ENCODE data around the gene ZNF81. TPM values are rescaled to one million over a fixed set of nuclear protein-coding genes. Genes with fewer than 3 reads are reported as not detected.

The ZNF81 gene
- total and polyA plus RNA-seq, 8 donors, result 1.5 to 5.8 (median 2.7) TPM

GRCh38 chrX:47808904-47809788, 27.6 kb upstream of the ZNF81 start:
- WGBS, 2 donors, result 53 to 74% methylated on average over 9 of the region's 9 CpGs

GRCh38 chrX:47814851-47815250, 21.9 kb upstream of the ZNF81 start:
- WGBS, 2 donors, result 67 to 95% methylated on average over 1 of the region's 1 CpG
- no peaks in the 10 kb centered on the region for H3K4me1 ChIP-seq
- DNase-seq (no peak), ATAC-seq (no peak), FAIRE-seq (no peak)
- H3K36me3 ChIP-seq, result no peaks in the 10 kb centered on the region
- H3K27me3 ChIP-seq, result peaks cover 0 to 5% (median 0%) of the 10 kb centered on the region in 4 donors
- H3K4me3 ChIP-seq, result no peak overlapping the region
- H3K9me3 ChIP-seq, result no peaks in the 10 kb centered on the region
- intact Hi-C loops (cut with DNase I), result no loop called here
- H3K27ac ChIP-seq, result no peak overlapping the region
- no peak for TF ChIP-seq CTCF (IDR thresholded peaks at IDR 0.05)

More at GRCh38 chrX:47808904-47809788, 27.6 kb upstream of the ZNF81 start:
- no peak for FAIRE-seq
- Histone ChIP-seq H3K4me1 (no peaks in the 10 kb centered on the region), H3K27me3 (peaks cover 0 to 5% (median 0%) of the 10 kb centered on the region in 4 donors), H3K4me3 (no peak overlapping the region), H3K9me3 (no peaks in the 10 kb centered on the region), H3K36me3 (no peaks in the 10 kb centered on the region), H3K27ac (no peak overlapping the region)
- intact Hi-C loops (cut with DNase I), result no loop called here
- DNase-seq, result no peak
- no peak for ATAC-seq
- no peak for TF ChIP-seq CTCF (IDR thresholded peaks at IDR 0.05)

- ATAC-seq (peak in 1 of 4 donors; percentile 59), FAIRE-seq (no peak), DNase-seq (no peak)
- Histone ChIP-seq H3K4me3 (no peak overlapping the region), H3K9me3 (no peaks in the 10 kb centered on the region), H3K4me1 (no peaks in the 10 kb centered on the region), H3K27ac (no peak overlapping the region), H3K36me3 (no peaks in the 10 kb centered on the region), H3K27me3 (peaks cover 0 to 5% (median 0%) of the 10 kb centered on the region in 4 donors)
- no peak for TF ChIP-seq CTCF (IDR thresholded peaks at IDR 0.05)
- intact Hi-C loops (cut with DNase I), result no loop called here
- 41 to 59% methylated on average over 4 of the region's 4 CpGs for WGBS, 2 donors
Observed at GRCh38 chrX:47815901-47816845, 20.5 kb upstream of the ZNF81 start.

- Histone ChIP-seq H3K4me1 (no peaks in the 10 kb centered on the region), H3K36me3 (no peaks in the 10 kb centered on the region), H3K27me3 (peaks cover 0 to 5% (median 0%) of the 10 kb centered on the region in 4 donors), H3K4me3 (no peak overlapping the region), H3K27ac (no peak overlapping the region), H3K9me3 (no peaks in the 10 kb centered on the region)
- no peak for TF ChIP-seq CTCF (IDR thresholded peaks at IDR 0.05)
- FAIRE-seq (no peak), DNase-seq (no peak), ATAC-seq (peak in 2 of 4 donors; percentile 42 to 68)
- intact Hi-C loops (cut with DNase I), result no loop called here
- WGBS, 2 donors, result 0 to 6% methylated on average over 1 of the region's 1 CpG
Observed at GRCh38 chrX:47817421-47817820, 19.3 kb upstream of the ZNF81 start.
